K562 (cell line): ENCODE results near the gene MAN1B1. TPM values are rescaled to one million over a fixed set of nuclear protein-coding genes. Genes with fewer than 3 reads are reported as not detected.

ENCODE experiments used
- CREM ChIP-seq: IDR thresholded peaks from 2 replicates; pipeline ENCODE4 v1.6.1; 2014; ENCODE audit warnings: antibody characterized with exemption, low read depth
- CTBP1 ChIP-seq: fragments of 450-650 bp; IDR thresholded peaks from 2 replicates; pipeline ENCODE4 v1.6.1; 2016; ENCODE audit warnings: borderline replicate concordance
- ETV6 ChIP-seq, 3 experiments: fragments of 150-350 bp in 1 of 3; sonication (generic) in 1 of 3; formaldehyde crosslinking in 1 of 3; IDR thresholded peaks; 2 replicates each; pipeline versions ENCODE4 v1.6.1 to v1.8.0; 2014 to 2022; ENCODE audit warnings: borderline replicate concordance in 2 of 3, low read depth in 2 of 3, antibody characterized with exemption in 1 of 3, low read length in 1 of 3, mild to moderate bottlenecking in 1 of 3, missing genetic modification reagents in 1 of 3
- GATA2 ChIP-seq: sonication (generic); formaldehyde crosslinking; IDR thresholded peaks from 2 replicates; pipeline ENCODE4 v1.4.0; 2020; ENCODE audit warnings: mild to moderate bottlenecking, missing genetic modification reagents
- KDM2B ChIP-seq: fragments of 250-450 bp; sonication (Bioruptor Pico); IDR thresholded peaks from 2 replicates; pipeline ENCODE4 v1.8.0; 2021; ENCODE audit warnings: mild to moderate bottlenecking, moderate library complexity
- NCOA4 ChIP-seq: fragments of 450-650 bp; IDR thresholded peaks from 2 replicates; pipeline ENCODE4 v1.6.1; 2018; ENCODE audit warnings: mild to moderate bottlenecking; ENCODE audit not compliant: partially characterized antibody
- RFX5 ChIP-seq: IDR thresholded peaks from 2 replicates; pipeline ENCODE4 v1.6.1; 2011; ENCODE audit warnings: low read depth, mild to moderate bottlenecking, improper control_type of control experiment, low read length
- SMARCC2 ChIP-seq: fragments of 450-650 bp; IDR thresholded peaks from 2 replicates; pipeline ENCODE4 v1.6.1; 2017; ENCODE audit warnings: antibody characterized with exemption, moderate library complexity, mild to moderate bottlenecking, low read depth
- SRSF9 ChIP-seq: fragments of 200-400 bp; formaldehyde crosslinking; IDR thresholded peaks from 2 replicates; pipeline ENCODE4 v1.6.1; 2017; ENCODE audit warnings: low read depth, low read length, borderline replicate concordance
- polyA plus RNA-seq, 8 experiments: library from polyadenylated mRNA; depleted of rRNA in 4 of 8; stranded (reverse) in 5 of 8; unstranded in 3 of 8; fragments of >200 nt; fragmentation: Nextera tagmentation in 2 of 8; fragmentation: Illumina TruSeq in 1 of 8; extraction: Ambion mirVana in 2 of 8; extraction: Trizol in 1 of 8; gene quantifications; 2 replicates each; pipeline versions ENCODE4 v1.2.1 to v1.2.3, GENCODE V29; 2011 to 2014; ENCODE audit warnings: inconsistent platforms in 1 of 8, missing spikeins in 1 of 8
- total RNA-seq, 7 experiments: library from RNA; depleted of rRNA in 6 of 7; stranded (reverse); fragments of >200 nt in 6 of 7; fragmentation: Illumina TruSeq in 2 of 7; extraction: Trizol in 2 of 7; gene quantifications; 2 replicates each; pipeline versions ENCODE4 v1.2.1 to v1.2.3, GENCODE V29; 2011 to 2021; ENCODE audit warnings: low replicate concordance in 1 of 7
- TF ChIP-seq, protein P1 (sequence below): fragments of 450-650 bp; IDR thresholded peaks from 2 replicates; pipeline ENCODE4 v1.6.1; 2016; ENCODE audit warnings: low read depth
- TF ChIP-seq, protein P2 (sequence below): fragments of 450-650 bp; IDR thresholded peaks from 2 replicates; pipeline ENCODE4 v1.6.1; 2018; ENCODE audit warnings: mild to moderate bottlenecking, low read depth; ENCODE audit not compliant: partially characterized antibody
- TF ChIP-seq, protein P3 (sequence below): fragments of 250-450 bp; sonication (Bioruptor Pico); IDR thresholded peaks from 2 replicates; pipeline ENCODE4 v1.4.0; 2020

The MAN1B1 gene
- total and polyA plus RNA-seq, 9 of the 15 experiments (the other 6 are each of a cell fraction or from before 2014, with no cell fraction given): 0.55 to 36.6 (median 27.3) TPM

DNA sequence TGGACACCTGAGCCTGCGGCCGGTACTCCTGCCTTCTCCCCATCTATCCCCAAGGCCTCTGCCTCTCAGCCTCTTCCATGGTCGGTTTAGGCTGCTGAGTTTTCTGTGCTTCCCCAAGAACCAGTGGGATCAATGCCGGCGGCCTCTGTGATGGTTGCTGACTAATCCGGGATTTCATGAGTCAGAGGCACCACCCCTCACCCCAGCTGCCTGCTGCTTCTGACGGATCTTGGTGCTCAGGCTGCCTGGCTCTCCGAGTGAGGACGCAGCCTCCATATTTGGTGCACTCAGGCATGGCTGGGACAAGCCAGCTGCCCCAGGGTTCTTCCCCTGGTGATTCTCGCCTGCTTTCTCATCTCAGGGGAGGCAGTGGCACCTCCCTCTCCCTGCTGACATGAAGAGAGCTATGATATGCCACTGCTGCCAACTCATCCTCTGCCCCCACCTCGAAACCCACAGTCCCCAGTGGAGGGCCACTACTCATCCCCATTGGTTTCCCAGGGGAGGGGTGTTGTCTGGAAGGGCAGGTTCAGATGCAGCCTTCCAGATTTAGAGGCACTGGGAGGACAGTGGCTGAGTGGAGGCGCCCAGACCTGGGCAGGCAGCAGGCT is 3.3 kb upstream of the MAN1B1 start (continued):
- TF ChIP-seq, protein P1, sequence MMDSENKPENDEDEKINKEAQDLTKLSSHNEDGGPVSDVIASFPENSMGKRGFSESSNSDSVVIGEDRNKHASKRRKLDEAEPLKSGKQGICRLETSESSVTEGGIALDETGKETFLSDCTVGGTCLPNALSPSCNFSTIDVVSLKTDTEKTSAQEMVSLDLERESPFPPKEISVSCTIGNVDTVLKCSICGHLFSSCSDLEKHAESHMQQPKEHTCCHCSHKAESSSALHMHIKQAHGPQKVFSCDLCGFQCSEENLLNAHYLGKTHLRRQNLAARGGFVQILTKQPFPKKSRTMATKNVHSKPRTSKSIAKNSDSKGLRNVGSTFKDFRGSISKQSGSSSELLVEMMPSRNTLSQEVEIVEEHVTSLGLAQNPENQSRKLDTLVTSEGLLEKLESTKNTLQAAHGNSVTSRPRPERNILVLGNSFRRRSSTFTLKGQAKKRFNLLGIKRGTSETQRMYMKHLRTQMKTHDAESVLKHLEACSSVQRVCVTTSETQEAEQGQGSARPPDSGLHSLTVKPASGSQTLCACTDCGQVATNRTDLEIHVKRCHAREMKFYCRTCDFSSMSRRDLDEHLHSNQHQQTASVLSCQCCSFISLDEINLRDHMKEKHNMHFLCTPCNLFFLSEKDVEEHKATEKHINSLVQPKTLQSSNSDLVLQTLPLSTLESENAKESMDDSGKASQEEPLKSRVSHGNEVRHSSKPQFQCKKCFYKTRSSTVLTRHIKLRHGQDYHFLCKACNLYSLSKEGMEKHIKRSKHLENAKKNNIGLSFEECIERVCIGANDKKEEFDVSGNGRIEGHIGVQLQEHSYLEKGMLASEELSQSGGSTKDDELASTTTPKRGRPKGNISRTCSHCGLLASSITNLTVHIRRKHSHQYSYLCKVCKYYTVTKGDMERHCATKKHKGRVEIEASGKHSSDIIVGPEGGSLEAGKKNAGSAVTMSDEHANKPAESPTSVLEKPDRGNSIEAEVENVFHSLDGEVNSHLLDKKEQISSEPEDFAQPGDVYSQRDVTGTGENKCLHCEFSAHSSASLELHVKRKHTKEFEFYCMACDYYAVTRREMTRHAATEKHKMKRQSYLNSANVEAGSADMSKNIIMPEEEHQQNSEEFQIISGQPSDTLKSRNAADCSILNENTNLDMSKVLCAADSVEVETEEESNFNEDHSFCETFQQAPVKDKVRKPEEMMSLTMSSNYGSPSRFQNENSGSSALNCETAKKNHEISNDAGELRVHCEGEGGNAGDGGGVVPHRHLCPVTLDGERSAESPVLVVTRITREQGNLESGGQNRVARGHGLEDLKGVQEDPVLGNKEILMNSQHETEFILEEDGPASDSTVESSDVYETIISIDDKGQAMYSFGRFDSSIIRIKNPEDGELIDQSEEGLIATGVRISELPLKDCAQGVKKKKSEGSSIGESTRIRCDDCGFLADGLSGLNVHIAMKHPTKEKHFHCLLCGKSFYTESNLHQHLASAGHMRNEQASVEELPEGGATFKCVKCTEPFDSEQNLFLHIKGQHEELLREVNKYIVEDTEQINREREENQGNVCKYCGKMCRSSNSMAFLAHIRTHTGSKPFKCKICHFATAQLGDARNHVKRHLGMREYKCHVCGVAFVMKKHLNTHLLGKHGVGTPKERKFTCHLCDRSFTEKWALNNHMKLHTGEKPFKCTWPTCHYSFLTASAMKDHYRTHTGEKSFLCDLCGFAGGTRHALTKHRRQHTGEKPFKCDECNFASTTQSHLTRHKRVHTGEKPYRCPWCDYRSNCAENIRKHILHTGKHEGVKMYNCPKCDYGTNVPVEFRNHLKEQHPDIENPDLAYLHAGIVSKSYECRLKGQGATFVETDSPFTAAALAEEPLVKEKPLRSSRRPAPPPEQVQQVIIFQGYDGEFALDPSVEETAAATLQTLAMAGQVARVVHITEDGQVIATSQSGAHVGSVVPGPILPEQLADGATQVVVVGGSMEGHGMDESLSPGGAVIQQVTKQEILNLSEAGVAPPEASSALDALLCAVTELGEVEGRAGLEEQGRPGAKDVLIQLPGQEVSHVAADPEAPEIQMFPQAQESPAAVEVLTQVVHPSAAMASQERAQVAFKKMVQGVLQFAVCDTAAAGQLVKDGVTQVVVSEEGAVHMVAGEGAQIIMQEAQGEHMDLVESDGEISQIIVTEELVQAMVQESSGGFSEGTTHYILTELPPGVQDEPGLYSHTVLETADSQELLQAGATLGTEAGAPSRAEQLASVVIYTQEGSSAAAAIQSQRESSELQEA: no peak
- TF ChIP-seq SRSF9: no peak
- TF ChIP-seq SMARCC2: no peak
- no peak for TF ChIP-seq RFX5
- TF ChIP-seq ETV6 (IDR thresholded peaks at IDR 0.05; ENCODE audit: borderline replicate concordance in 1 of 2, low read depth in 2 of 2, low read length in 1 of 2): no peak
- no peak for TF ChIP-seq ETV6 (CRISPR knock-in tag; IDR thresholded peaks at IDR 0.05; ENCODE audit: borderline replicate concordance)
- TF ChIP-seq NCOA4: no peak
- no peak for TF ChIP-seq KDM2B (CRISPR knock-in tag)
- no peak for TF ChIP-seq CREM
- TF ChIP-seq GATA2: no peak
- peak; percentile 46; the same call in 1 of the 2 replicates for TF ChIP-seq CTBP1
- TF ChIP-seq, protein P2, sequence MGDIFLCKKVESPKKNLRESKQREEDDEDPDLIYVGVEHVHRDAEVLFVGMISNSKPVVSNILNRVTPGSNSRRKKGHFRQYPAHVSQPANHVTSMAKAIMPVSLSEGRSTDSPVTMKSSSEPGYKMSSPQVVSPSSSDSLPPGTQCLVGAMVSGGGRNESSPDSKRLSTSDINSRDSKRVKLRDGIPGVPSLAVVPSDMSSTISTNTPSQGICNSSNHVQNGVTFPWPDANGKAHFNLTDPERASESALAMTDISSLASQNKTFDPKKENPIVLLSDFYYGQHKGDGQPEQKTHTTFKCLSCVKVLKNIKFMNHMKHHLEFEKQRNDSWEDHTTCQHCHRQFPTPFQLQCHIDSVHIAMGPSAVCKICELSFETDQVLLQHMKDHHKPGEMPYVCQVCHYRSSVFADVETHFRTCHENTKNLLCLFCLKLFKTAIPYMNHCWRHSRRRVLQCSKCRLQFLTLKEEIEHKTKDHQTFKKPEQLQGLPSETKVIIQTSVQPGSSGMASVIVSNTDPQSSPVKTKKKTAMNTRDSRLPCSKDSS: no peak
- TF ChIP-seq, protein P3, sequence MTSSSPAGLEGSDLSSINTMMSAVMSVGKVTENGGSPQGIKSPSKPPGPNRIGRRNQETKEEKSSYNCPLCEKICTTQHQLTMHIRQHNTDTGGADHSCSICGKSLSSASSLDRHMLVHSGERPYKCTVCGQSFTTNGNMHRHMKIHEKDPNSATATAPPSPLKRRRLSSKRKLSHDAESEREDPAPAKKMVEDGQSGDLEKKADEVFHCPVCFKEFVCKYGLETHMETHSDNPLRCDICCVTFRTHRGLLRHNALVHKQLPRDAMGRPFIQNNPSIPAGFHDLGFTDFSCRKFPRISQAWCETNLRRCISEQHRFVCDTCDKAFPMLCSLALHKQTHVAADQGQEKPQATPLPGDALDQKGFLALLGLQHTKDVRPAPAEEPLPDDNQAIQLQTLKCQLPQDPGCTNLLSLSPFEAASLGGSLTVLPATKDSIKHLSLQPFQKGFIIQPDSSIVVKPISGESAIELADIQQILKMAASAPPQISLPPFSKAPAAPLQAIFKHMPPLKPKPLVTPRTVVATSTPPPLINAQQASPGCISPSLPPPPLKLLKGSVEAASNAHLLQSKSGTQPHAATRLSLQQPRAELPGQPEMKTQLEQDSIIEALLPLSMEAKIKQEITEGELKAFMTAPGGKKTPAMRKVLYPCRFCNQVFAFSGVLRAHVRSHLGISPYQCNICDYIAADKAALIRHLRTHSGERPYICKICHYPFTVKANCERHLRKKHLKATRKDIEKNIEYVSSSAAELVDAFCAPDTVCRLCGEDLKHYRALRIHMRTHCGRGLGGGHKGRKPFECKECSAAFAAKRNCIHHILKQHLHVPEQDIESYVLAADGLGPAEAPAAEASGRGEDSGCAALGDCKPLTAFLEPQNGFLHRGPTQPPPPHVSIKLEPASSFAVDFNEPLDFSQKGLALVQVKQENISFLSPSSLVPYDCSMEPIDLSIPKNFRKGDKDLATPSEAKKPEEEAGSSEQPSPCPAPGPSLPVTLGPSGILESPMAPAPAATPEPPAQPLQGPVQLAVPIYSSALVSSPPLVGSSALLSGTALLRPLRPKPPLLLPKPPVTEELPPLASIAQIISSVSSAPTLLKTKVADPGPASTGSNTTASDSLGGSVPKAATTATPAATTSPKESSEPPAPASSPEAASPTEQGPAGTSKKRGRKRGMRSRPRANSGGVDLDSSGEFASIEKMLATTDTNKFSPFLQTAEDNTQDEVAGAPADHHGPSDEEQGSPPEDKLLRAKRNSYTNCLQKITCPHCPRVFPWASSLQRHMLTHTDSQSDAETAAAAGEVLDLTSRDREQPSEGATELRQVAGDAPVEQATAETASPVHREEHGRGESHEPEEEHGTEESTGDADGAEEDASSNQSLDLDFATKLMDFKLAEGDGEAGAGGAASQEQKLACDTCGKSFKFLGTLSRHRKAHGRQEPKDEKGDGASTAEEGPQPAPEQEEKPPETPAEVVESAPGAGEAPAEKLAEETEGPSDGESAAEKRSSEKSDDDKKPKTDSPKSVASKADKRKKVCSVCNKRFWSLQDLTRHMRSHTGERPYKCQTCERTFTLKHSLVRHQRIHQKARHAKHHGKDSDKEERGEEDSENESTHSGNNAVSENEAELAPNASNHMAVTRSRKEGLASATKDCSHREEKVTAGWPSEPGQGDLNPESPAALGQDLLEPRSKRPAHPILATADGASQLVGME: no peak
